Left colon (tissue), 2 donors: ENCODE data around the gene PLPPR2. TPM values are rescaled to one million over a fixed set of nuclear protein-coding genes. Genes with fewer than 3 reads are reported as not detected.
"Not testable (repeated sequence)": the region's sequence is repeated elsewhere in the genome, so short reads cannot be mapped to it uniquely, and the experiment has no call there.

Experiments
- ATAC-seq: fragments of 200-7000 bp; cut with Tn5 transposase; one replicate; pipeline ENCODE4 v1.9.1; 2020; ENCODE audit warnings: mild to moderate bottlenecking, moderate library complexity
- DNase-seq, 2 donors: peaks; one replicate each; pipeline ENCODE4 v3.0.0-alpha.2; 2020
- intact Hi-C, 2 donors: fragments of 100-400 bp; cut with DNase I in 1 of 2; cut with micrococcal nuclease in 1 of 2; formaldehyde crosslinking; loops; one replicate each; pipeline versions ENCODE4 v1.11.2 to v1.14.0; 2022; cut with DNase I, micrococcal nuclease
- total RNA-seq, 2 donors: library from RNA; stranded (reverse); fragmentation: NEBNext Ultra II Directional; extraction: Animal tissue kit (Norgen Biotek cat#: 25700); gene quantifications; one replicate each; pipeline ENCODE4 v1.2.1, GENCODE V29; 2021
- donor health status: DM: no; HTN: no; CAD: no.
- donor health status: DM: yes; HTN: yes; CAD: no.

PLPPR2 gene
- total RNA-seq, 2 donors from 2014 or later = 5.4 to 7.3 TPM

DNA sequence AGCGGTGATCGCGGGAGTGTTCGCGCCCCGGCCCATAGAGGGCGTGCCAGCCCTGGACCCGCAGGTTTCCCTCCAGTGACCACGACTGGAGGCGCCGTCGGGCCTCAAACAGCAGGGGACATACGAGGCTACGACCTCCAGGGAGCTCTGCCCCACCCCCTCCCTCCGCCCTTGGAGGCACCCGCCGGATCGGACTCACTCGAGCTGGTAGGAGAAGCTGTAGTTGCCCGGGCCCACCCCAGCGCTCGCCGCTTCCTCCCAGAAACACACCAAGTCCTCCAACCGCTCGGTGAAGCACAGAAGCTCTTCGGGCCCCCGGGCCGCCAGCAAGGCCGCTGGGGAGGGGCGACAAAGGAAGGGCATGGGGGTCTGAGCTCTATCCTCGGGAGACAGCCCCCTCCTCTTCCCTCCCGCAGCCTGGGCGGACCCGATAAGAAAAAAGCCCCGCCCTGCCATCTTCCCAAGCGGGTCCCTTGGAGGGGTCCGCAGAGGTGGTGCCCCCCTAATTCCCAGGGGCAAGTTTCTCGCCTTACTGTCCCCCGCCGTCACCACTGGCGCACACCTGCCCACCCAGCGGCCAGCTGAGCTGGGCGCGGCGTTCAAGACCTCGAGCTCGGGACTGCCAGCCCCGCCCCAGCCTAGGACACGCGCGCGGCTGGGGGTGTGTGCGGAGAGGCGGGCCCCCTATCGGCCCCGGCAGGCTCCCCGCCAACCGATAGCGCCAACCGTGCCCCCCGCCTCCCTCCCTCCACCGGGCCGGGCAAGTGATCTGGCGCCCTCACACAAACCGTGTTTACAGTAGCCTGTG is 27.9 kb downstream of the PLPPR2 start:
- peak; percentile 22 for ATAC-seq
- intact Hi-C loops = no loop called here
- peak; percentile 58 to 70 for DNase-seq

DNA sequence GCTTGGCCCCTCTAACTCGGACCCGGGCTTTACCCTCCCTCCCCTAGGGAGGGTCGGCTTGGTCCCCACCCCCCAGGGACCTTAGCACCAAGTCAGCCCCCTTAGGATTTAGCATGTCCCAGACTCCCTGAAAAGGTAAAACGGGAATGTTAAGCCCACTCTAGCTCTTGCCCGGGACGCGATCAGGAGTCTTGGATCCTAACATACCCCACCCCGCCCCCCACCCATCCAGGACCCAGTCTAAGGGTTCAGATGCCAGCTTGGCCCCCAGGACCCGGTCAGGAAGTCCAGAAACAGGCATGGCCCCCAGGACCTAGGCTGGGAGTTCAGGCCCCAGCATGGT is 28.4 kb downstream of the PLPPR2 start:
- DNase-seq (no peak), ATAC-seq (no peak)
- intact Hi-C loops = no loop called here

DNA sequence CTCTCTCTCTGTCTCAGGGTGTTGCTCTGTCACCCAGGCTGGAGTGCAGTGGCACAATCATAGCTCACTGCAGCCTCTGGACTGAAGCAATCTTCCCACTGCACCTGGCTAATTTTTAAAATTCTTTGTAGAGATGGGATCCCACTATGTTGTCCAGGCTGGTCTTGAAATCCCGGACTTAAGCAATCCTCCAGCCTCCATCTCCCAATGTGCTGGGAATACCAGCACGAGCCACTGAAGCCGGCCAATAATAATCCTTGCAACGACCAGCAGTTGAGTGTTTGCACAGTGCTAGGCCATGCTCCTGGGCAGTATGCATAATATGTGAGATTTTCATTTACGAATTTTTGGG is 29.5 kb downstream of the PLPPR2 start:
- ATAC-seq (no peak), DNase-seq (no peak)
- intact Hi-C loops = no loop called here

DNA sequence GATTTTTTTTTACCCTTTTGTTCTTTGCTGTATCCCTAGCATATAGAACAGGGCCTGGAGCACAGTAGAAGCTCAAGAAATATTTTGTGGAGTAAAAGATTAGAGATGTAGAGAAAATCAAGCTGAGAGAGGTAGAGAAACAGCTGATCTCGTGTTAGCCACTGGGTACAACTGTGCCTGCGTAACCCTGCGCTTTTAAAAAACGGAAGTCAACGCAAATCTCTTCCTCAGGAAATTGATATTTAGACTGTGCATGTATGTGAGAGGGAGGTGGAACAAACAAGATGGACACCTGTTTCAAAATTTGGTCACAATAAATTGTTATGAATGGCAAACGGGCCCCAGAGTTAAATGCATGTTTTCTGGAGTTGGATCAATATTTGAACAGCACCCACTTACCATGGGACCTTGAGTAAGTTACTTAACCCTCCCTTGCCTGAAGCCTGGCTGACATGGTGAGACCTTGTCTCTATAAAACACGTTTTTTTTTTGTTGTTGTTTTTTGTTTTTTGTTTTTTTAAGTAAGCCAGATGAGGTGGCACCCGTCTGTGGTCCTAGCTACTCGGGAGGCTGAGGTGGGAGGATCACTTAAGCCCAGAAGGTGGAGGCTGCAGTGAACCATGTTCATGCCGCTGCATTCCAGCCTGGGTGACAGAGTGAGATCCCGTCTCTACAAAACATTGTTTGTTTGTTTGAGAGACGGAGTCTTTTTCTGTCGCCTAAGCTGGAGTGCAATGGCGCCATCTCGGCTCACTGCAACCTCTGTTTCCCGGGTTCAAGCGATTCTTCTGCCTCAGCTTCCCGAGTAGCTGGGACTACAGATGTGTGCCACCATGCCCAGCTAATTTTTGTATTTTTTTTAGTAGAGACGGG is 32.2 kb downstream of the PLPPR2 start:
- intact Hi-C loops = no loop called here
- no peak for DNase-seq
- no peak for ATAC-seq

DNA sequence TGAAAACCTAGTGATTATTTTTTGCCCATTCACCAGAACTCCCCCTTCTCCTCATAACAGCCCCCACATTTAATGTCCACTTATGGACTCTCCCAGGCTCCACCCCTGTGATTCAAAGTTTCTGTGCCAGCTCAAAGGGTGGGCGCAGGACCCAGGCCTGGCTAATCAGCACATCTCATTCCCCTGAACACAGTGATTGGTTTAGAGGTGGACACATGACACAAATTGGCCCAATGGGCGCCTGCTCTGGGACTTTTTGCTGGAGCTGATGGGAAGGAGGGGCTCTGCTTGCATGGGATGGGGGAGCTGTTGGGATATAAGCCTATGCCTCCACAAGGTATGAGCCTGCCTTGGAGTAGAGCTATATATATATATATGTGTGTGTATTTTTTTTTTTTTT is 35.1 kb downstream of the PLPPR2 start:
- ATAC-seq (no peak), DNase-seq (no peak)
- intact Hi-C loops = no loop called here

DNA sequence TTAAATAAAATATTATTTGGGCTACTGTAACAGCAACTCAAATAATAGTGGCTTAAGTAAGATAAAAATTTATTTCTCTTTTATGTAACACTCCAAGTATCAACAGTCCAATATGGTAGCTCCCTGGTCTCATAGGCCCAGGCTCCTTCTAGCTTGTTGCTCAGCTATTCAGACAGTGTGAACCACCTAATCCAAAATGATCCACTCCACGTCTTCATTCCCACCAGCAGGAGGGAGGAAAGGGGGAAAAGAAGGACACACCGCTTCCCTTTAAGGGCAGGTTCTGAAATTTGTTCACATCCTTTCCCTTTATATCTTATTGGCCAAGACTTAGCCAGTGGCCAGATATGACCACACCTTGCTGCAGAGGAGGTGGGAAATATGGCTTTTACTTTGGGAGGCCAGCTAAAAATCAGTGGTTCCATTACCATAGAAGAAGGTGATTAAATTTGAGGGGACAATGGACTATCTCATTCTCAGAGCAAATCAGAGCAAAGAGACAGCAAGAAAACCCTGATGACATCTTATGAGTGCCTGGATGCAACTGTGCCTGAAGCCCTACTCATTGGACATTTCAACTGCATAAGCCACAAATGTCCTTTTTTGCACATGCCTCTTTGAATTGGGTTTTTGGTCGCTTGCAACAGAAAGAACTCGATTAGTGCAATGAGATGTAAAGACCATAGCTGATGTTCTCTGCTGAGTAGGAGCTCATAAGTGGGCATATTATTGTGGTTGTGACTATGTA is 35.9 kb downstream of the PLPPR2 start:
- intact Hi-C loops = no loop called here
- ATAC-seq (no peak), DNase-seq (no peak)

DNA sequence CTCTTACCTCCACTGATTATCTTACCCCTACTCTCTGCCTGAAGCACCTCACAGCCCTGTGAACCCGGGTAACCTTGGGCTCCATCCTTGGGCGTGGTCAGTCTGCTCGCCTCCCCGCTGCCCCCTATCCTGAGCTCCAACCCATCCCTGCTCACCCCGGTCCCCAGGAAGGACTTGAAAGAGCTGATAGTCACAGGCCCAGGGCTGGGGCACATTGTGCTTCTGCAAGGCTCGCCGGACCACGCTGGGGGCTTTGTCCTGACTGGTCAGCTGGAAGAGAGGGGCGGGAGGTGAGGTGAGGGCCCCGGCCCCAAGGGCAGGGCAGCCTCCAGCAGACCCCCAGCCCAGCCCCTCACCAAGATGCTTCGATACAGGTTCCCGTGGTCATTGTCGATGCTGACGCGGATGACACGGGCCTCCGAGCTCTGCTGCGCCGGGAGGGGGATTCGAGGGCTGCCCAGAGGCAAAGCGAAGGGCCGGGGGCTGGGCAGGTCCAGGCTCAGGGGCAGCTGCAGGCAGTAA is 41.9 kb downstream of the PLPPR2 start:
- no peak for ATAC-seq
- no peak for DNase-seq
- intact Hi-C loops = no loop called here

DNA sequence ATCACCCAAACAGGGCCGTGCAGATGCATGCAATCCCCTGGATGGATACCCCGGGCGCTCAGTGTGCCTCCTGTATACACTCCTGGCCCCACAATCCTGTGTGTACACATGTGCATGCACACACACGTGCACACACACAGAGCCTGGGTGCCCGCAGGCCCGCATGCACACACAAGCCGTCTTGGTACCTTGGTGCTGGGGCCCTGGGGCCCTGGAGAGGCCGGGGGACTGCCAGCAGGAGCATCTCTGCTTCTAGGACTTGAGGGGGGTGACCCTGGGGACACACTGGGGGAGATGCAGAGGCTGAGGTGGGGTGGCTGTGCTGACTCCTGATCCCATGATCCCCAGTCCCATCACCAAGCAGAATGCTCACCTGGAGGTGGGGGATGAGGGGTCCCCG is 44.4 kb downstream of the PLPPR2 start:
- no peak for DNase-seq
- intact Hi-C loops = no loop called here
- no peak for ATAC-seq

DNA sequence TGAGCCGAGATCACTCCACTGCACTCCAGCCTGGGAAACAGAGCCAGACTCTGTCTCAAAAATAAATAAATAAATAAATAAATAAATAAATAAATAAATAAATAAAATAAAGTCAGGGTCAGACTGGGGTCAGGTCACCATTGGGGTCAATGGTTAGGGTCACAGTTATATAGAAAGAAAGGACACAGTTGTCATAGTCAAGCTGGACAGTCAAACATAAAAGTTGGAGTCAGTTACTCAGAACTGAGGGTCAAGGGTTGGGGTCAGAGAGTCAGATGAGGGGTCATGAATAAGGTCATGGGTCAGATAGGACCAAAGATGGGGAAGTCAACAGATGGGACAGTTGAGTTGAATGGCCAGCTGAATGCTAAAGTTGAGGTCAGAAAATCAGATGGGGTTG is 45.6 kb downstream of the PLPPR2 start:
- intact Hi-C loops = no loop called here
- ATAC-seq = no peak
- DNase-seq = no peak

DNA sequence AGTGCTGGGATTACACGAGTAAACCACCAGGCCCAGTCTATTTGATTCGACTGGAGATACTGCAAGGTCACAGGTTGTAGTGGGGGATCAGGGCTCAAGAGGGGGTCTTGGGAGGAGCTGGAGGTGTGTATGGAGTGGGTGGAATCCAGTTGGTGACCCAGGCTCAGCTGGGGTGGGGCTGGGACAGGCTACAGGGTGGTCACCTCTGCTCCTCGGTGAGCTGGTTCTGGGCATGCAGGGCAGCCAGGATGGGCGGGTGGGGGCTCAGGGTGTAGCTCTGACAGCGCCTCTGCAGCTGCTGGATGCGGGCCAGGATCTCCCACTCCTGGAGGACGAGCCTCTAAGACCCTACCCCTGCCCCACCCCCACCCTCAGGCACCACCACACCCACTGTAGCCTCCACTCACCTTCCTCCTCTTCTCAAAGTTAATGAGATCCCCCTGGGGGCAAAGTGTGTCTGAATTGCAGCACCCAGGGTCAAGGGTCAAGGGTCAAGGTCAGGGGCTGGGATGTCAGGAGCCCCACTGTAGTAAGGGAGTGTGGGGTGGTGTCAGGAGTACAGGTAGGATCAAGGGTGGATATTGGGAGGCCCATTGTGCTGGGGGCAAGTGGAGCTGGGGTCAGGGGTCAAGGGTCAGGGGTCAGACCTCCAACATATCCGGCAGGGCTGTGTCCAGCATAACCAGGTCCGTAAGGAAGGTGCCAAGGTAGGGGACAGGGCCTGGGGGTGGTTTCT is 46.7 kb downstream of the PLPPR2 start:
- intact Hi-C loops = no loop called here
- no peak for ATAC-seq
- DNase-seq = no peak

DNA sequence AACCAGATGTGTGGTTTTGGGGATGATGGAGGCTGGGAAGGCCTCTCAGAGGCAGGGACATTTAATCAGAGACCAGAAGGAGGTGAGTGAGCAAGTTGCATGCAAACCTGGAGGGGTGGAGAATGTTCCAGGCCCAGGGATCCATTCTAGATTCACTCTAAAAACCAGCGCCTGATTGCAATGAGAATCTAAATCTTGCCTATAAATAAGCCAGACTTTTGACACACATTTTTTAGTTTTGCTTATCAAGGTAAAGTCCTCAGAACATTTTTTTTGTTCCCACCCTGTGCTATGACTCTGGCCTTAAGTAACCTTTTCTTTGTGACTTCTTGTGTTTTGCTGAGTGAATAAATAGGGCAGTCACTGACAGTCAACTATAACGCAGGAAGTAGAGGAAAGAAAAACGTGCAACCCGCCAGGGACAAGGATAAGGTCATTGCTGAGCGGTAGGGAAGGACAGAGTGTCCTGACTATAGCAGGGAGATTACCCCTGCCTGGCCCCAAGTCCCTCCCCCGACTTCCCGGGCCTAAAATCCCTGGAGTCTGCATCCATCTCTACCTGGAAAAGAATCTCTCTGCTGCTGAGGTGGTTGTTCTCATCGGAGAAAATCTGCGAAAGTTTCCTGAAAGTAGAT is 49.5 kb downstream of the PLPPR2 start:
- ATAC-seq = no peak
- DNase-seq = no peak
- intact Hi-C loops = no loop called here

DNA sequence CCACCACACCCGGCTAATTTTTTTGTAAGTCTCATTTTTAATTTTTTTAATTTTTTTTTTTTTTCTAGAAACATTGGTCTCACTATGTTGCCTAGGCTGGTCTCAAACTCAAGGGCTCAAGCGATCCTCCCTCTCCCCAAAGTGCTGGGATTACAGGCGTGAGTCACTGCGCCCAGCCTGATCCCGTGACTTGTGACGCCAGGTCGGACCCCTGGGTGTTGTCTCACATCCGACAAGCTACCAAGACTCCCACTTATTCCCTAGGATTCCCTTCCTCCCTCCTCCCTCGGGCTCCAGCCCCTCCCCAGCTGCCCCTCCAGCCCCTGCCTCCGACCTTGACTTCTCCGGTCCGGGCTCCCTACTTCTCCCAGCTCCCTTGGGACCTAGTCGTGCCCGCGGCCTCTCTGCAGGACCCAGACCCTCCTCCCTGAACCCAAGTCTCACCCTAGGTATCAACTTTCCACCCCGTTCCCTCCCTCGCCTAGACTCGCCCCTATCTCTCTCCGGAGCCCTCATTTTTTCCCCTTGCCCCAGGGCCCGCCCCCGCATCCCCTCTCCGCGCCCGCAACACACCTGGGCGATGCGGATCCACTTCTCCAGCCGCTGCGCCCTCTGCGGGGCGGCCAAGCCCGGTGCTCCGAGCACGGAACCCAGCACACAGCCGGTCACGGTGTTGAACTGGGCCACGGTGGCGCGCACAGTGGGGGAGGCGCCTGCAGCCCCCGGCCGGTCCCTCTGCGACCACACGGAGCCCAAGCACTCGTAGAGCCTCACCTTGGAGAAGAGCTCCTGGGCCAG is 50.8 kb downstream of the PLPPR2 start:
- DNase-seq (no peak), ATAC-seq (no peak)
- intact Hi-C loops = no loop called here

DNA sequence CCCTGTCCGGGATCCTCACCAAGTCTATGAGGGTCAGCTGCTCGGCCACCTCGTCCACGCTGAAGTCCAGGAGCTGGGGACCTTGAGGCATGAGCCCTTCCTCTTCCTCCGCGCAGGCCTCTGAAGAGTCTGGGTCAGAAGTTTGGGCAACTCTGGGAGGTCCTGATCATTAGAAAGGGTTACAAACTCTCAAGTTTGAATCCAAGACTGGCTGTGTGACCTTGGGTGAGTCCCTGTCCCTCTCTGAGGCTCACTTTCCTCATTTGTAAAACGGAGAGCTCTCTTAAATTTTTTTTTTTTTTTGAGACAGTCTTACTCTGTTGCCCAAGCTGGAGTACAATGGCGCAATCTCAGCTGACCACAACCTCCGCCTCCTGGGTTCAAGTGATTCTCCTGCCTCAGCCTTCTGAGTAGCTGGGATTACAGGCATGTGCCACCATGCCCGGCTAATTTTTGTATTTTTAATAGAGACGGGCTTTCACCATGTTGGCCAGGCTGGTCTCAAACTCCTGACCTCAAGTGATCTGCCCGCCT is 51.5 kb downstream of the PLPPR2 start:
- DNase-seq, ATAC-seq, intact Hi-C loops: not testable (repeated sequence)

DNA sequence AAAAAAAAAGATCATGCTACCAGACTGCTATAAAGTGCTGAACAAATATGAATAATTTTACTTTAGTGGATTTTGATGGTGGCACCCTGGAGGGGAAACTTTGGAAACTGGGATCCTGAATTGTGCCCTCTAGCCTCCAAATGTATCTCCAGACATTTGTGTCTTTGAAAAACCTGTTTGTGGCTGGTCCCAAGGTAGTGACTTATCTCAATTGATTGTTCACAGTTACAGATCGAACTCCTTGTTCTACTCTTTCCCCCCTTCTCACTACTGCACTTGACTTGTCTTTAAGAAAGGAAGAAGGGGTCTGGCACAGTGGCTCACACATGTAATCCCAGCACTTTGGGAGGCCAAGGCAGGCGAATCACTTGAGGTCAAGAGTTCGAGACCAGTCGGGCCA is 53.4 kb downstream of the PLPPR2 start:
- DNase-seq (no peak), ATAC-seq (no peak)
- intact Hi-C loops = no loop called here

DNA sequence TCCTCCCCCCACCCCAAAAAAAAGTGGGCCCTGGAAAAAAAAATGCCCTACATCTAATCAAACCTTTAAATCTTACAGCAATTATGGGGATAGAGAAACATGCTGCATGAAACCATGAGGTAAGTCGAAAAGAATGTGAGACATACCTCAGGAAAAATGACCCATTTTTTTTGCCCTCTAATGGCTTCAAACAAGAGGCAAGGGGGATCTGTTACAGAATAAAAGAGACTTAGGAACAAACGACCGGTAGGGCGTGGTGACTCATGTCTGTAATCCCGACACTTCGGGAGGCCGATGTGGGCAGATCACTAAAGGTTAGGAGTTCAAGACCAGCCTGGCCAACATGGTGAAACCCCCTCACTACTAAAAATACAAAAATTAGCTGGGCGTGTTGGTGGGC is 55.5 kb downstream of the PLPPR2 start:
- DNase-seq = no peak
- ATAC-seq = no peak
- intact Hi-C loops = no loop called here

DNA sequence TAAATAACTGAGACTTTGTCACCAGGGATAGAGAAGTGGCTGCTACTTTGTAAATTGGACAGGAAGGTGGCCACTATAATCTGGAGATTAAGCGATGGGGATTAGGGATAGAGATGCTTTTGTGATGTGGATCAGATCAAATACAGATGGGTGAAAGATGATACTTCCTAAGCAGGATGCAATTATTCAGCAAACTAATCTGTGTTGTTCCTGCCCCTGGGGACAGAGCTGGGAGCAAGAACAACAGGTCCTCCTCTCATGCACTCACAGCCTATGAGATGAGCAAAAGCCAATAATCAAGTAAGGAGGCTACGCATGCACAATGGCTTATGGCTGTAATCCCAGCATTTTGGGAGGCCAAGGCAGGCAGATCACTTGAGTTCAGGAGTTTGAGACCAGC is 59.3 kb downstream of the PLPPR2 start:
- DNase-seq (no peak), ATAC-seq (no peak)
- intact Hi-C loops = no loop called here
